Right lobe of liver (tissue), 4 donors: ENCODE results near the gene EIF4H.

Source experiments
- POLR2A ChIP-seq: fragments of 450-650 bp; IDR thresholded peaks from one replicate; pipeline ENCODE4 v1.6.1; 2017; ENCODE audit warnings: antibody characterized with exemption, mild to moderate bottlenecking
- TF ChIP-seq, protein P1 (sequence below), 4 donors: fragments of 200-600 bp in 3 of 4; fragments of 450-650 bp in 1 of 4; IDR thresholded peaks; one replicate each; pipeline versions ENCODE4 v1.5.1 to v1.8.0; 2016 to 2022; ENCODE audit warnings: antibody characterized with exemption in 4 of 4, mild to moderate bottlenecking in 2 of 4
- donor health status: DM: no; HTN: no; CAD: no.
- donor health status: DM: no; HTN: no; CAD: no.
- donor health status: DM: no; HTN: yes; CAD: no.

DNA sequence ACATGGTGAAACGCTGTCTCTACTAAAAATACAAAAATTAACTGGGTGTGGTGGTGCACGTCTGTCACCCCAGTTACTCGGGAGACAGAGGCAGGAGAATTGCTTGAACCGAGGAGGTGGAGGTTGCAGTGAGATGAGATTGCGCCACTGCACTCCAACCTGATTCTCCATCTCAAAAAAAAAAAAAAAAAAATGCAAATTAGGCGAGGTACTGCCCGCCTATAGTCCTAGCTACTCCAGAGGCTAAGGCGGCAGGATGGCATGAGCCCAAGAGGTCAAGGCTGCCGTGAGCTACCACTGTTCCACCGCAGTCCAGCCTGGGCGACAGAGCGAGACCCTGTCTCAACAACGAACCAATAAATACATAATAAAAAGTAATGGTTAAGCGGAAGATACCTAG, 1.1 kb upstream of the EIF4H start:
- TF ChIP-seq, protein P1, sequence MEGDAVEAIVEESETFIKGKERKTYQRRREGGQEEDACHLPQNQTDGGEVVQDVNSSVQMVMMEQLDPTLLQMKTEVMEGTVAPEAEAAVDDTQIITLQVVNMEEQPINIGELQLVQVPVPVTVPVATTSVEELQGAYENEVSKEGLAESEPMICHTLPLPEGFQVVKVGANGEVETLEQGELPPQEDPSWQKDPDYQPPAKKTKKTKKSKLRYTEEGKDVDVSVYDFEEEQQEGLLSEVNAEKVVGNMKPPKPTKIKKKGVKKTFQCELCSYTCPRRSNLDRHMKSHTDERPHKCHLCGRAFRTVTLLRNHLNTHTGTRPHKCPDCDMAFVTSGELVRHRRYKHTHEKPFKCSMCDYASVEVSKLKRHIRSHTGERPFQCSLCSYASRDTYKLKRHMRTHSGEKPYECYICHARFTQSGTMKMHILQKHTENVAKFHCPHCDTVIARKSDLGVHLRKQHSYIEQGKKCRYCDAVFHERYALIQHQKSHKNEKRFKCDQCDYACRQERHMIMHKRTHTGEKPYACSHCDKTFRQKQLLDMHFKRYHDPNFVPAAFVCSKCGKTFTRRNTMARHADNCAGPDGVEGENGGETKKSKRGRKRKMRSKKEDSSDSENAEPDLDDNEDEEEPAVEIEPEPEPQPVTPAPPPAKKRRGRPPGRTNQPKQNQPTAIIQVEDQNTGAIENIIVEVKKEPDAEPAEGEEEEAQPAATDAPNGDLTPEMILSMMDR (IDR thresholded peaks at IDR 0.05): no peak
- TF ChIP-seq POLR2A: no peak
